IMR-90 (cell line): ENCODE data around the gene MLX.

Source experiments
- BHLHE40 ChIP-seq: fragments of 150-350 bp; IDR thresholded peaks from 2 replicates; pipeline ENCODE4 v1.6.1; 2016; ENCODE audit warnings: mild to moderate bottlenecking, low read depth, low read length
- MAZ ChIP-seq: IDR thresholded peaks from 2 replicates; pipeline ENCODE4 v1.6.1; 2012; ENCODE audit warnings: low read depth, mild to moderate bottlenecking, low read length, improper control_type of control experiment, moderate library complexity, borderline replicate concordance
- RAD21 ChIP-seq: IDR thresholded peaks from 2 replicates; pipeline ENCODE4 v1.6.1; 2012; ENCODE audit warnings: low read length, improper control_type of control experiment
- RCOR1 ChIP-seq: IDR thresholded peaks from 2 replicates; pipeline ENCODE4 v1.6.1; 2012; ENCODE audit warnings: mild to moderate bottlenecking, low read length, improper control_type of control experiment; ENCODE audit not compliant: insufficient replicate concordance
- SMC3 ChIP-seq: fragments of 150-350 bp; IDR thresholded peaks from 2 replicates; pipeline ENCODE4 v1.6.1; 2016; ENCODE audit warnings: low read depth, mild to moderate bottlenecking, antibody characterized with exemption, low read length, moderate library complexity
- TF ChIP-seq, protein P1 (sequence below): conservative IDR thresholded peaks from 2 replicates; pipeline ENCODE4 v1.5.1; 2012; ENCODE audit warnings: mild to moderate bottlenecking, low read depth, low read length, improper control_type of control experiment

DNA sequence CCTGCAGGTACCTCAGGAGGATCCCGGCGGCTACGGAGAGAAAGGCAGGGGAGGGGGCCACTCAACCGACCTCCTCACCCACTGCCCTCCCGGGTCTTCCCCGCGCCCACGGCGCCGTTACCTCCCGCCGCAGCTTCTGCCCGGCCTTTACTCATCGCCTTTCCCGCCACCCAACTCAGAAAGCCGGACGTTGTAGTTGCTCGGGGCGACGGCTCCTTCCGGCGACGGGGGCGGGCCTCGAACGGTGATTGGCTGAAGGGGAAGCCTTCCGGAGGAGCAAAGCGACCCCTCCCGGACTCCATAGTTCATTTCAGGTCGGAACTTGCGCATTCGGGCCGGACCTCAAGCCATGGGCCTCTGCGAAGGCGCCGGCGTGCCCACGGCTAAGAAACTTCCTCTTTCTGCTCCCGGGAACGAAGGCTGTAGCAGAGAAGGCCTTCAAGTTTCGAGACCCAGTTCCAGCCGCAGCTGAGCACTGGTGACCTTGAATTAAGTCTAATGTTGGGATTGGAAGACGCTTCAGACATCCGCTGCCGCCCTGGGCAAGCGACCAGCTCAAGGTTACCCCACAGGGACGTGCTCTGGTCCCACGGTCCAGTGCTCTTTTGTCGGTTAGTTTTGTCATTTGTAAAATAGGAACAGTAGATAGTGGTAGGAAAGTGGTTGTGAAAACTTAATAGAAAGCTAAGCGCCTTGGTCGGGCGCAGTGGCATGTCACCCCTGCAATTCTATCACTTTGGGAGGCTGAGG, 10.8 kb downstream of the MLX start, which contains the start of gene PSMC3IP:
- TF ChIP-seq, protein P1, sequence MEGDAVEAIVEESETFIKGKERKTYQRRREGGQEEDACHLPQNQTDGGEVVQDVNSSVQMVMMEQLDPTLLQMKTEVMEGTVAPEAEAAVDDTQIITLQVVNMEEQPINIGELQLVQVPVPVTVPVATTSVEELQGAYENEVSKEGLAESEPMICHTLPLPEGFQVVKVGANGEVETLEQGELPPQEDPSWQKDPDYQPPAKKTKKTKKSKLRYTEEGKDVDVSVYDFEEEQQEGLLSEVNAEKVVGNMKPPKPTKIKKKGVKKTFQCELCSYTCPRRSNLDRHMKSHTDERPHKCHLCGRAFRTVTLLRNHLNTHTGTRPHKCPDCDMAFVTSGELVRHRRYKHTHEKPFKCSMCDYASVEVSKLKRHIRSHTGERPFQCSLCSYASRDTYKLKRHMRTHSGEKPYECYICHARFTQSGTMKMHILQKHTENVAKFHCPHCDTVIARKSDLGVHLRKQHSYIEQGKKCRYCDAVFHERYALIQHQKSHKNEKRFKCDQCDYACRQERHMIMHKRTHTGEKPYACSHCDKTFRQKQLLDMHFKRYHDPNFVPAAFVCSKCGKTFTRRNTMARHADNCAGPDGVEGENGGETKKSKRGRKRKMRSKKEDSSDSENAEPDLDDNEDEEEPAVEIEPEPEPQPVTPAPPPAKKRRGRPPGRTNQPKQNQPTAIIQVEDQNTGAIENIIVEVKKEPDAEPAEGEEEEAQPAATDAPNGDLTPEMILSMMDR: peak; percentile 56
- no peak for TF ChIP-seq BHLHE40
- peak; percentile 21; the same call in 1 of the 2 replicates for TF ChIP-seq SMC3
- 0 out of 2 replicates have a peak, but pooled peaks have one; percentile 24 for TF ChIP-seq RAD21
- TF ChIP-seq MAZ: peak; percentile 92
- TF ChIP-seq RCOR1: no peak
